GM12875 (cell line): ENCODE measurements around the gene WDR17.

ENCODE experiments used
- H3K4me3 ChIP-seq: one replicate; pipeline ENCODE4 v1.5.1; 2011; ENCODE audit warnings: low read depth, low read length, control low read depth
- CTCF ChIP-seq: IDR thresholded peaks from 2 replicates; pipeline ENCODE4 v1.5.1; 2011; ENCODE audit warnings: low read depth, mild to moderate bottlenecking, control low read depth, inconsistent platforms, low read length, moderate library complexity, borderline replicate concordance; ENCODE audit not compliant: insufficient read depth

The WDR17 gene

GRCh38 chr4:176034936-176035335 lies 30.7 kb upstream of the WDR17 start:
- no peak overlapping the region for H3K4me3 ChIP-seq
- no peak for TF ChIP-seq CTCF

- TF ChIP-seq CTCF: no peak
- no peak overlapping the region for H3K4me3 ChIP-seq
These were observed 28.9 kb upstream of the WDR17 start for GRCh38 chr4:176036585-176037205.

GRCh38 chr4:176038789-176039188 lies 26.9 kb upstream of the WDR17 start:
- no peak for TF ChIP-seq CTCF
- no peak overlapping the region for H3K4me3 ChIP-seq

GRCh38 chr4:176042195-176042594 lies 23.4 kb upstream of the WDR17 start:
- H3K4me3 ChIP-seq: no peak overlapping the region
- TF ChIP-seq CTCF: no peak

GRCh38 chr4:176043838-176044588 lies 21.6 kb upstream of the WDR17 start:
- no peak for TF ChIP-seq CTCF
- no peak overlapping the region for H3K4me3 ChIP-seq

GRCh38 chr4:176044589-176044951 lies 21.1 kb upstream of the WDR17 start:
- no peak overlapping the region for H3K4me3 ChIP-seq
- TF ChIP-seq CTCF: no peak

- TF ChIP-seq CTCF: no peak
- H3K4me3 ChIP-seq: no peak overlapping the region
These were observed 17.0 kb upstream of the WDR17 start for GRCh38 chr4:176048631-176049030.
